ENCODE measurements around the gene STK11. TPM values are rescaled to one million over a fixed set of nuclear protein-coding genes. Genes with fewer than 3 reads are reported as not detected.

The STK11 gene
- total RNA-seq, 2 donors from 2014 or later: 49.0 to 68.6 TPM

DNA sequence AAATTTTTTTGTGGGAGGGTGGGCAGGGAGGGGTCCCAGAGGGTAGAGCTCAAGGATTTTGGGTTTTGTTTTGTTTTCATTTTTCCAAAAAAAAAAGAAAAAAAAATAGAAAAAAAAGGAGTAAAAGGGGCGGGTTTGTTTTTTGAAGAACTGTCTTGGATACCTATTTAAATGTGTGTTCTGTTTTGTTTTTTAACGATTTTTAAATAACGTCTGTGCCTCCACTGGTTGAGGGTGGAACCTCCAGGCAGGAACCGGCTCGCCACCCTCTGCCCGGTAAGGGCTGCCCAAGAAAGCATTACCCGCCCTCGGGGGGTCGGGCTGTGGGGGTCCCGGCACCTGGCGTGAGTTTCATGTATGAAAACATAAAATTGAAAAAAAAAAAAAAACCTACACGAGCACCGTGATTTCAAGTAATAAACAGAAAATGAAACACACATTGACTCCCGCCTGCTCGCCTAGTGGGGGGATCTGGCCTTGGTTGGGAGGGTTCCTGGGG, 53.2 kb downstream of the STK11 start:
- intact Hi-C loops (cut with DNase I): no loop called here
- Histone ChIP-seq H3K36me3 (replicated peaks in 1 of 2; ENCODE audit: insufficient read depth in 1 of 2, low read depth in 2 of 2) (peaks cover 28 to 30% of the 10 kb centered on the region in 2 donors), H3K27me3 (no peaks in the 10 kb centered on the region), H3K4me3 (no peak overlapping the region), H3K27ac (peak overlapping the region; percentile 89 to 100 (median 98)), H3K9me3 (no peaks in the 10 kb centered on the region), H3K4me1 (peaks cover 94% of the 10 kb centered on the region)
- DNase-seq (no peak), ATAC-seq (no peak)
- WGBS, 2 donors: 24 to 35% methylated on average over 15 of the region's 15 CpGs
- TF ChIP-seq, protein P1, sequence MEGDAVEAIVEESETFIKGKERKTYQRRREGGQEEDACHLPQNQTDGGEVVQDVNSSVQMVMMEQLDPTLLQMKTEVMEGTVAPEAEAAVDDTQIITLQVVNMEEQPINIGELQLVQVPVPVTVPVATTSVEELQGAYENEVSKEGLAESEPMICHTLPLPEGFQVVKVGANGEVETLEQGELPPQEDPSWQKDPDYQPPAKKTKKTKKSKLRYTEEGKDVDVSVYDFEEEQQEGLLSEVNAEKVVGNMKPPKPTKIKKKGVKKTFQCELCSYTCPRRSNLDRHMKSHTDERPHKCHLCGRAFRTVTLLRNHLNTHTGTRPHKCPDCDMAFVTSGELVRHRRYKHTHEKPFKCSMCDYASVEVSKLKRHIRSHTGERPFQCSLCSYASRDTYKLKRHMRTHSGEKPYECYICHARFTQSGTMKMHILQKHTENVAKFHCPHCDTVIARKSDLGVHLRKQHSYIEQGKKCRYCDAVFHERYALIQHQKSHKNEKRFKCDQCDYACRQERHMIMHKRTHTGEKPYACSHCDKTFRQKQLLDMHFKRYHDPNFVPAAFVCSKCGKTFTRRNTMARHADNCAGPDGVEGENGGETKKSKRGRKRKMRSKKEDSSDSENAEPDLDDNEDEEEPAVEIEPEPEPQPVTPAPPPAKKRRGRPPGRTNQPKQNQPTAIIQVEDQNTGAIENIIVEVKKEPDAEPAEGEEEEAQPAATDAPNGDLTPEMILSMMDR (IDR thresholded peaks at IDR 0.05): peak in 1 of 7 experiments; percentile 4
- no peak for TF ChIP-seq POLR2A (IDR thresholded peaks at IDR 0.05)

DNA sequence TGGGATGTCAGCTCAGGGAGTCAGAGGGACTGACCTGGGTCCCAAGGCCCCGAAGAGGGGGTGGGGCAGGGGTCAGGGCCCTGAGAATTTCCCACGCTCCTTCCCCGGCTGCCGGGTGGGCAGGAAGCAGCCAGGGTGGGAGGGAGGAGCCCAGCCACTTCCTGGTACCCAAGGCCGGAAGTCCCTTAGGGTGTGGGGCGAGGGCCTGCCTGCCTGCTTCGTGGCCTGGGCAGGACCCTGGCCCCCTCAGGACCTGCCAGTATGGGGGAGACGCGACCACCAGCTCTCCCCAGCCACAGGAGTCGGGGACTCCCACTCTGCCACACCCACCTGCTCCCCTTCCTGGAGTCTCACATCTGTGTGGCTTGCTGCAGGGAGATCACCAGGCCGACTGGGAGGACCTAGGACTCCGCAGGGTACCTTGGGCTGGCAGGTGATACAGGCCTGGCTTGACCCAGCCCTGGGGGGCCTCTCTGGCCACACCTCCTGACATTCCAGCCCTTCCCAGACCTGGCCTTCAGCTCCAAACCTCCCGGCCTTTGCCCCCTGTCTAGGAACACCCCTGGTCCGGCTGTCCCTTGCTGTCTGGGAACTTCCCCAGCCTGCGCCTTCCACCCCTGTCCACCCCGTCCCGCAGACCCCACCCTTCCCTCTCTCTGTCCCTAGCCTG, 53.8 kb downstream of the STK11 start:
- DNase-seq (peak; percentile 66 to 79 (median 72)), ATAC-seq (peak; percentile 2)
- Histone ChIP-seq H3K4me3 (no peak overlapping the region), H3K27ac (peak overlapping the region; percentile 89 to 100 (median 98)), H3K4me1 (peaks cover 89% of the 10 kb centered on the region), H3K9me3 (no peaks in the 10 kb centered on the region), H3K27me3 (no peaks in the 10 kb centered on the region), H3K36me3 (replicated peaks in 1 of 2; ENCODE audit: insufficient read depth in 1 of 2, low read depth in 2 of 2) (peaks cover 24 to 29% of the 10 kb centered on the region in 2 donors)
- 13 to 24% methylated on average over 8 to 17 of the region's 17 CpGs for WGBS, 2 donors
- intact Hi-C loops (cut with DNase I): no loop called here
- TF ChIP-seq POLR2A (IDR thresholded peaks at IDR 0.05): peak; percentile 19 to 69 (median 68)
- TF ChIP-seq, protein P1 (IDR thresholded peaks at IDR 0.05): no peak

DNA sequence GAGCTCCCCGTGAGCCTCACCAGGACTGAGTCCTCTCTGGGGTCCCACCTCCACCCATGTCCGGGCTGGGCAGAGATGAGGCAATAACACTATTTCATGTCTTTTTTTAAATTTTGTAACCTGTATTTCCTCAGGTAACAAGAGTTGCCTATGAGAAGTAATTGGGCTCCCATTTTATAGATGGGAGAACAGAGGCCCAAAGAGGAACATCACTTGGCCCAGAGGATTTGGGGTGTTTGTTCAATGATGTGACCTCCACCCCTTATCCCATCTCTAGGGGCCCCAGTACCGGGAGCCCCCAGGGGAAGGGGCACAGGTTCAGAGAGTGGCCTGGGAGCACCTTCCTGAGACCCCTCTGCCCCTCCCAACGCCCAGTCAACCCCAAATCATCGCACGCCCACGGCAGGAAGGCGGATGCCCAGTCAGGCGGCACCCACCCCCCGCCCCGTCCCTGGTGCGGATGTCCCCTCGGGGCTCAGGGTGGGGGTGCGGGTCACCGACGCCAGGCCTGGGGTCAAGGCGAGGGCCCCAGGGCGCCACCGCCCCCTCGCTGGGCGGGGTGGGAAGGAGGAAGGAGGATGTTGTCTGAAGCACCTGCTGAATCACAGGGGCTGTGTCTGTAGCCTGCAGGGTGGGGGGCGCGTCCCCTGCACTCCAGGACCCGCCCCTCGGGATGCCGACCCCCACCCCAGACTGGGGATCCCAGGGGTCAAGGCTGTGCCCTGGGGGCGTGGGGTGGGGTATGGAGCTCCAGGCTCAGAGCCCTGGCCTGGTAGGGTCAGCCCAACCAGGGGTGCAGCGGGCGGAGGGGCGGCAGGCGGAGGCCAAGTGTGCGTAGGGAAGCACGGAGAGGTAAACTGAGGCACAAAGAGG, 54.5 kb downstream of the STK11 start:
- DNase-seq: peak in 2 of 4 donors; percentile 23 to 33
- H3K27me3 ChIP-seq: no peaks in the 10 kb centered on the region
- ATAC-seq: no peak
- H3K36me3 ChIP-seq (replicated peaks in 1 of 2; ENCODE audit: insufficient read depth in 1 of 2, low read depth in 2 of 2): peaks cover 16 to 23% of the 10 kb centered on the region in 2 donors
- peak overlapping the region; percentile 89 to 100 (median 98) for H3K27ac ChIP-seq
- peaks cover 87% of the 10 kb centered on the region for H3K4me1 ChIP-seq
- WGBS, 2 donors: 17 to 54% methylated on average over 8 to 20 of the region's 33 CpGs
- TF ChIP-seq, protein P1 (IDR thresholded peaks at IDR 0.05): no peak
- no peak for TF ChIP-seq POLR2A (IDR thresholded peaks at IDR 0.05)
- no peaks in the 10 kb centered on the region for H3K9me3 ChIP-seq
- no peak overlapping the region for H3K4me3 ChIP-seq
- intact Hi-C loops (cut with DNase I): no loop called here

DNA sequence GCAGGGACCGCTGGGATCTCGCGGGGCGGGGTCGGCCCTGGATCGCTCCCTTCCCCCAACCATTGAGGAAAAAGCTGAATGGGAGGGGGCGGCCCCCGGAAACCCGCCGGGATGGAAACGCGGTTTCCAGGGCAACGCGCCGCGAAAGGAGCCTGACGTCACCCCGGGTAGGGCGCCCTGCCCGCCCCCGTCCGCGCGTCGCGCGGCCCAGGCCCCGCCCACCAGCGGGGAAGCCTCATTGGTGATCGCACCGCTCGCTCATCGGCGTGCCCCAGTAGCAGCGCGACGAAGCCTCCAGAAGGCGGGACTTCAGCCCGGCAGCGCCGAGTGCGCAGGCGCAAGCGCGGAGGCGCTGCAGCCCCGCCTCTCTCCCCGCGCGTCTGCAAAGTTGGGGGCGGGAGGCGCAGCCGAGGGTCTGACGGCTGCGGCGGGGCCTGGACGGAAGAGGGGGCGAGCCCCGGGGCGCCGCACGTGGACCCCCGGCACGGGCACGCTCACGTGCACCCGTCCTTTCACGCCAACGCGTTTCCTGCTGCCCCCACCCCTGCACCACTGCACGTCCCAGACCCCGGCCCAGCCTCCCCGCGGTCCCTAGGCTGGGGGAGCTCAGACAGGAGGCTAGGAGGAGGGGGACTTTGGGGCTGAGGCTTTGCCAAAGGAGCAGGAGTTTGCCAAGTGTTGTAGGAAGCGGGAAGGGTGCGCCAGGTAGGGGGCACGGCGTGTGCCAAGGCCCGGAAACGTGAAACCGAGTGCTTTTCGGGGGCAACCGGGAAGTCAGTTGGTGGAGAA, 55.4 kb downstream of the STK11 start:
- H3K4me1 ChIP-seq: peaks cover 86% of the 10 kb centered on the region
- H3K4me3 ChIP-seq: peak overlapping the region in 1 of 2 donors; percentile 35
- ATAC-seq (peak; percentile 74), DNase-seq (peak; percentile 97 to 98 (median 97))
- WGBS, 2 donors: 1 to 2% methylated on average over 12 to 69 of the region's 83 CpGs
- H3K27me3 ChIP-seq: no peaks in the 10 kb centered on the region
- peaks cover 8 to 15% of the 10 kb centered on the region in 2 donors for H3K36me3 ChIP-seq (replicated peaks in 1 of 2; ENCODE audit: insufficient read depth in 1 of 2, low read depth in 2 of 2)
- H3K27ac ChIP-seq: peak overlapping the region; percentile 98 to 100 (median 98)
- TF ChIP-seq, protein P1 (IDR thresholded peaks at IDR 0.05): peak in 1 of 7 experiments; percentile 15
- peak in 2 of 3 donors; percentile 42 to 54 for TF ChIP-seq POLR2A (IDR thresholded peaks at IDR 0.05)
- no peaks in the 10 kb centered on the region for H3K9me3 ChIP-seq
- intact Hi-C loops (cut with DNase I): no loop called here

Measured in body of pancreas (tissue), 4 donors.